A673 (cell line): ENCODE results near the gene CMBL. TPM values are rescaled to one million over a fixed set of nuclear protein-coding genes. Genes with fewer than 3 reads are reported as not detected.

Experiments used
- BruUV-seq: library from RNA; stranded (reverse); fragments of 400-500 nt; replicated peaks from 2 replicates; lab custom pipeline; 2021; lab: Mats Ljungman, UMichigan
- CTCF ChIA-PET: fragments of 300-600 bp; sonication (Branson Sonifier 250); formaldehyde crosslinking; loops from one replicate; lab custom pipeline; 2022; ENCODE audit warnings: antibody characterized with exemption; lab: Charles Lee
- POLR2A ChIA-PET: fragments of 300-600 bp; sonication (Branson Sonifier 250); formaldehyde crosslinking; loops from one replicate; lab custom pipeline; 2022; ENCODE audit warnings: antibody characterized with exemption; ENCODE audit not compliant: low non-redundant PET; lab: Charles Lee
- DNase-seq: peaks from one replicate; pipeline ENCODE4 v3.0.0-alpha.2; 2015; ENCODE audit warnings: low spot score
- H3K27ac ChIP-seq: fragments of 200-600 bp; sonication (generic); 2 replicates; pipeline ENCODE4 v1.5.1; 2016; ENCODE audit warnings: mixed run types, low read depth, mild to moderate bottlenecking, mixed read lengths, antibody characterized with exemption, low read length; ENCODE audit not compliant: poor library complexity, severe bottlenecking
- H3K27me3 ChIP-seq: fragments of 200-600 bp; sonication (generic); replicated peaks from 2 replicates; pipeline ENCODE4 v1.6.1; 2017; ENCODE audit warnings: mixed run types, low read depth, mild to moderate bottlenecking, mixed read lengths, antibody characterized with exemption, low read length; ENCODE audit not compliant: insufficient read depth, poor library complexity
- H3K36me3 ChIP-seq: fragments of 200-600 bp; sonication (generic); 2 replicates; pipeline ENCODE4 v1.6.1; 2016; ENCODE audit warnings: mixed run types, mild to moderate bottlenecking, mixed read lengths, antibody characterized with exemption, low read length; ENCODE audit not compliant: insufficient read depth, poor library complexity, severe bottlenecking
- H3K4me1 ChIP-seq: fragments of 200-600 bp; sonication (generic); 2 replicates; pipeline ENCODE4 v1.6.1; 2017; ENCODE audit warnings: mixed run types, mild to moderate bottlenecking, mixed read lengths, antibody characterized with exemption, low read length; ENCODE audit not compliant: insufficient read depth, poor library complexity, severe bottlenecking
- H3K4me3 ChIP-seq: fragments of 200-600 bp; sonication (generic); 2 replicates; pipeline ENCODE4 v1.5.1; 2016; ENCODE audit warnings: low read depth, mixed run types, mild to moderate bottlenecking, mixed read lengths, low read length; ENCODE audit not compliant: poor library complexity, severe bottlenecking
- H3K9me3 ChIP-seq: fragments of 200-600 bp; sonication (generic); 2 replicates; pipeline ENCODE4 v1.6.1; 2016; ENCODE audit warnings: mixed run types, low read depth, mild to moderate bottlenecking, mixed read lengths, antibody characterized with exemption, low read length; ENCODE audit not compliant: poor library complexity, severe bottlenecking
- EZH2 ChIP-seq: fragments of 200-600 bp; sonication (generic); IDR thresholded peaks from 2 replicates; pipeline ENCODE4 v1.6.1; 2017; ENCODE audit warnings: borderline replicate concordance, low read depth, mild to moderate bottlenecking, mixed read lengths, antibody characterized with exemption, low read length; ENCODE audit not compliant: poor library complexity, severe bottlenecking
- intact Hi-C: fragments of 100-400 bp; cut with micrococcal nuclease; formaldehyde crosslinking; loops from one replicate; pipeline ENCODE4 v1.10.0; 2022; ENCODE audit not compliant: unreplicated experiment
- total RNA-seq: library from RNA; stranded (reverse); gene quantifications from 2 replicates; pipeline ENCODE4 v1.2.3, GENCODE V29; 2021
- TF ChIP-seq, protein P1 (sequence below): fragments of 300-800, 200-600 bp; sonication (generic); conservative IDR thresholded peaks from 2 replicates; pipeline ENCODE4 v1.5.1; 2017; ENCODE audit warnings: low read depth, mild to moderate bottlenecking, antibody characterized with exemption, low read length, moderate library complexity, mixed read lengths

The CMBL gene
- total RNA-seq, 1 experiment from 2014 or later = 17.2 TPM

DNA sequence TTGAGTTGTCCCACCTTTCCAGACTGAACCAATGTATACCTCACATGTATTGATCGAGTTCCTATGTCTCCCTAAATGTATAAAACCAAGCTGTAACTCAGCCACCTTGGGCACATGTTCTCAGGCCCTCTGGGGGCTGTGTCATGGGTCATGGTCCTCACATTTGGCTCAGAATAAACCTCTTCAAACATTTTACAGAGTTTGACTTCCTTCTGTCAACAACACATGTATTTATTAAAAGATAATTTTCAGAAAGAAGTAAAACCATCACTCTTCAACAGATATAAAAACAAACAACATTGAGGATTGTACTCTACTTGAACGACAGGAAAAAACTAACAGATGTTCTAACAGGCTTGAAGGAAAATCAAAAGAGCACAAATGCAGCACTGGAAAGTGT, 4.5 kb downstream of the CMBL start:
- H3K27ac ChIP-seq = no peak overlapping the region
- no peaks in the 10 kb centered on the region for H3K4me1 ChIP-seq
- H3K27me3 ChIP-seq = no peaks in the 10 kb centered on the region
- no peak overlapping the region for H3K4me3 ChIP-seq
- no peak for TF ChIP-seq EZH2
- TF ChIP-seq, protein P1, sequence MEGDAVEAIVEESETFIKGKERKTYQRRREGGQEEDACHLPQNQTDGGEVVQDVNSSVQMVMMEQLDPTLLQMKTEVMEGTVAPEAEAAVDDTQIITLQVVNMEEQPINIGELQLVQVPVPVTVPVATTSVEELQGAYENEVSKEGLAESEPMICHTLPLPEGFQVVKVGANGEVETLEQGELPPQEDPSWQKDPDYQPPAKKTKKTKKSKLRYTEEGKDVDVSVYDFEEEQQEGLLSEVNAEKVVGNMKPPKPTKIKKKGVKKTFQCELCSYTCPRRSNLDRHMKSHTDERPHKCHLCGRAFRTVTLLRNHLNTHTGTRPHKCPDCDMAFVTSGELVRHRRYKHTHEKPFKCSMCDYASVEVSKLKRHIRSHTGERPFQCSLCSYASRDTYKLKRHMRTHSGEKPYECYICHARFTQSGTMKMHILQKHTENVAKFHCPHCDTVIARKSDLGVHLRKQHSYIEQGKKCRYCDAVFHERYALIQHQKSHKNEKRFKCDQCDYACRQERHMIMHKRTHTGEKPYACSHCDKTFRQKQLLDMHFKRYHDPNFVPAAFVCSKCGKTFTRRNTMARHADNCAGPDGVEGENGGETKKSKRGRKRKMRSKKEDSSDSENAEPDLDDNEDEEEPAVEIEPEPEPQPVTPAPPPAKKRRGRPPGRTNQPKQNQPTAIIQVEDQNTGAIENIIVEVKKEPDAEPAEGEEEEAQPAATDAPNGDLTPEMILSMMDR = no peak
- ChIA-PET POLR2A (no interaction called here), CTCF (interaction anchor here (0.7 kb wide), 1 partner anchor 194 kb away, joined by 3 read pairs; no protein-coding TSS in a partner anchor)
- H3K36me3 ChIP-seq = no peaks in the 10 kb centered on the region
- no peaks in the 10 kb centered on the region for H3K9me3 ChIP-seq
- BruUV-seq = no TSS peak
- DNase-seq = no peak
- intact Hi-C loops = no loop called here

DNA sequence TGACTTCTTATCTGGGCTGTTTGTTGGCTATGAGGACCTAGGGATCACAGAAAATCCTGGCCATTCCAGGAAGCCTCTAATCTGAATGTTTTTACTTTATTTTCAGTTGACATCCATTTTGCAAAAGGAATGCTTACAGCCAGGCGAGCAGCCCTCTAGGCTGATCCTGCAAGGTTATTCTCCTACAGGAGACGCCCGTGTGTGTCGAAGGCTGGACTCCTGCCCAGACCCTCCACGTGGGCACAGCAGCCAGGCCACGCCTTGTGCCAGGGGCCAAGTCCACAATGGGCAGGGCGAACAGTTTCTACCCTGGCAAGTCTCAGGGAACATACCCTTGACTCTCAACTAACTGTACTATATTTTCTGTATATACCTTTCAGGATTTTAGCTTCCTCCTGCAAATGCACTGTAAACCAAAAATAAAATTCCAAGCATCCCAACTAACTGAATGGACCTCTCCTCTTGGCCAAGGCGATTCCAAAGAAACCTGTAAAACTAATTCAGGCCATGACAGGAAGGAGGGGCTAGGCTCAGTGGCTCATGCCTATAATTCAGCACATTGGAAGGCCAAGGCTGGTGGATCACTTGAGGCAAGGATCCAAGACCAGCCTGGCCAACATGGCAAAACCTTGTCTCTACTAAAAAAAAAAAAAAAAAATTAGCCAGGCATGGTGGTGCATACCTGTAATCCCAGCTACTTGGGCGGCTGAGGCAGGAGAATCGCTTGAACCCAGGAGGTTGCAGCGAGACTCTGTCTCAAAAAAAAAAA, 5.7 kb downstream of the CMBL start:
- Histone ChIP-seq H3K27me3 (no peaks in the 10 kb centered on the region), H3K4me1 (no peaks in the 10 kb centered on the region), H3K36me3 (no peaks in the 10 kb centered on the region), H3K27ac (no peak overlapping the region), H3K9me3 (no peaks in the 10 kb centered on the region), H3K4me3 (no peak overlapping the region)
- no TSS peak for BruUV-seq
- intact Hi-C loops = no loop called here
- DNase-seq = no peak
- ChIA-PET POLR2A (no interaction called here), CTCF (no interaction called here)
- no peak for TF ChIP-seq EZH2
- TF ChIP-seq, protein P1 = no peak

DNA sequence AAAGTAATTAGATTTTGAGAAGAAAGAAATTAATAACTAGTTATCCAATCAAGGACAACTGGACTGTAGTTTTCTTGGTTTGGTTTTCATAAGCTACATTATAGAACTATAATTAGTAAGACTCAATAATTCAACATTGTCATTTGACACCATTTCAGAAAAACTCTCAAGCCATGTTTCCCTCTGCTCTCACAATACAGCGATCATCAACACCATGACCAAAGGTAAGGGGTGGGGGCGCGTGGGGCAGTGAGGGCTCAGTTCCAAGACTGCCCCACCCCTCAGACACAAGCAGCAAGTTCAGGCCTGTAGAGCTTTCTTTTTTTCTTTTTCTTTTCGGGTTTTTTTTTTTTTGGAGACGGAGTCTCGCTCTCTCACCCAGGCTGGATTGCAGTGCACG, 6.4 kb downstream of the CMBL start:
- no peaks in the 10 kb centered on the region for H3K9me3 ChIP-seq
- no TSS peak for BruUV-seq
- ChIA-PET CTCF (interaction anchor here (1.4 kb wide), 1 partner anchor 17 kb away, joined by 4 read pairs; no protein-coding TSS in a partner anchor), POLR2A (no interaction called here)
- DNase-seq = no peak
- TF ChIP-seq, protein P1 = no peak
- TF ChIP-seq EZH2 = no peak
- no peak overlapping the region for H3K4me3 ChIP-seq
- H3K36me3 ChIP-seq = no peaks in the 10 kb centered on the region
- H3K27ac ChIP-seq = no peak overlapping the region
- intact Hi-C loops = no loop called here
- no peaks in the 10 kb centered on the region for H3K4me1 ChIP-seq
- no peaks in the 10 kb centered on the region for H3K27me3 ChIP-seq
